Measurements from ENCODE around the gene TENM3.

Gene TENM3

GRCh38 chr4:182831376-182831775 lies 588.2 kb downstream of the TENM3 start:
- Mint-ChIP-seq H3K27ac (no peak overlapping the region), H3K4me1 (peaks cover 5% of the 10 kb centered on the region), H3K27me3 (peaks cover 75% of the 10 kb centered on the region), H3K9me3 (peaks cover 0 to 4% of the 10 kb centered on the region in 2 donors), H3K4me3 (no peak overlapping the region)
- DNase-seq (no peak), ATAC-seq (no peak)

DNA sequence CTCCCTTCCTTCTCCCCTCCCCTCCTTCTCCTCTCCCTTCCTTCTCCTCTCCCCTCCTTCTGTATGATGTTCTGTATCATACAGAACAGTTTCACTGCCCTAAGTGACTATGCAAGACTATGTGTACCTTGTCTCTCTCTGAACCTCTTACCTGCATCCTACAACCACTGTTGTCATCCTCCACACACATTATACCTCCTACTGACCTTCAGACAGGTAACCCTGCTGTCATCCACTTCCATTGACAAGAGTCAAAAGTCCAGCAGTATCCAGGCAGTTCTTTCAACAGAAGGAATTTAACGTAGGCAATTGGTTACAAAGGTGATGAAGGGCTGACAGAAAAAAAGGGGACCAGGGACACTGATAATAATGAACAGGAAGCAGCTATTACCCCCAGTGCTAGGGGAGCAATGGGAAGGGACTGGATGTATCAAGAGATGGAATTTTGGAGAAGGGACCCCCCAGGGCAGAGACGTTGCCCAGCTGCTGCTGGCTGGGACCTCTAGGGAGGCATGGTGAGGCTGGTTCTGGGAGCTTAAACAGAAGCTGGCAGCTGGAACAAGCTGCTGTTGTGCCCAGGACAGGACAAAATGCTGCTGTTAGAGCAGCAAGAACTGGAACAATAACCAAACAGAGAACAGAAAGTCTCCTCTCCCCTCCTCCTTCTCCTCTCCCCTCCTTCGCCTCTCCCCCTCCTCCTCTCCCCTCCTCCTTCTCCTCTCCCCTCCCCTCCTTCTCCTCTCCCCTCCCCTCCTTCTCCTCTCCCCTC lies 589.3 kb downstream of the TENM3 start:
- DNase-seq (no peak), ATAC-seq (no peak)
- Mint-ChIP-seq H3K4me3 (no peak overlapping the region), H3K9me3 (peaks cover 0 to 4% of the 10 kb centered on the region in 2 donors), H3K27ac (peak overlapping the region in 1 of 2 donors; percentile 48), H3K4me1 (no peaks in the 10 kb centered on the region), H3K27me3 (peaks cover 75% of the 10 kb centered on the region)

DNA sequence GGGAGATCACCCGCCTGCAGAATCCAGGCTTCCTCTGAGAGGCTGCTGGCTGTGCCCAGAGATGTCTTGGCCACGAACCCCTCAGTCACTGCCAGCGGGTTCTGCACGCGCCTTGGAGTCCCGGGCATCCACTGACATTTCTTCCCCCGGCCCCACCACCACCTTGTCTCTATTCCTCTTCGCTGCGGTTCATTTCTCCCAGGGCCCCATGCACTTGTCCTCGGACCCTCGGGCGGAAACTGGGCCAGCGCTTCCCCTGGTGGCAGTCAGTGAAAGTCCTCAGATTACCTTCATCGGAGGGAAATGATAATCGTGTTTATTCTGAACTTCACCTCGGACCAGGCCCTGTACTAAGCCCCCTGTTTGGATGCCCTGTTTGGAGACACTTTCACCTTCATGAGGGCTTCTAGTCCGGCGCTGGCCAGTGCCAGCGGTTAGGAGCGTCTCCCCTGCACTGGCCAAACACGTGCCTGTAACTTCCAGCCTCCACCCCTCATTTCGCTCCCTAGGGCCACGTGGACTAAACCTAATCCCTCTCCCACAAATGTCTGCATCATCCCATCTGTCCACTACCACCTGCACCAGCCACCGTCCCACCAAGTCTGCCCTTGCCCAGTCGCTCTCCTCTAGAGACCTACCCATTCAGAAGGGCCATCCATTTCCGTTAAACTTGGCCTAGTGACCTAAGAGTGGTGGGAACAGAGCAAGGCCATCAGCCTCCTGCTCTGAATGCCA lies 592.0 kb downstream of the TENM3 start:
- no peak overlapping the region for H3K27ac Mint-ChIP-seq
- peaks cover 0 to 4% of the 10 kb centered on the region in 2 donors for H3K9me3 Mint-ChIP-seq
- ATAC-seq (no peak), DNase-seq (no peak)
- peaks cover 61% of the 10 kb centered on the region for H3K27me3 Mint-ChIP-seq
- H3K4me1 Mint-ChIP-seq, result no peaks in the 10 kb centered on the region
- H3K4me3 Mint-ChIP-seq, result no peak overlapping the region

- H3K9me3 Mint-ChIP-seq, result no peaks in the 10 kb centered on the region
- H3K27ac Mint-ChIP-seq, result no peak overlapping the region
- H3K4me1 Mint-ChIP-seq, result no peaks in the 10 kb centered on the region
- H3K4me3 Mint-ChIP-seq, result no peak overlapping the region
- peaks cover 42% of the 10 kb centered on the region for H3K27me3 Mint-ChIP-seq
- ATAC-seq (no peak), DNase-seq (no peak)
These were observed 594.6 kb downstream of the TENM3 start for GRCh38 chr4:182837831-182838230.

DNA sequence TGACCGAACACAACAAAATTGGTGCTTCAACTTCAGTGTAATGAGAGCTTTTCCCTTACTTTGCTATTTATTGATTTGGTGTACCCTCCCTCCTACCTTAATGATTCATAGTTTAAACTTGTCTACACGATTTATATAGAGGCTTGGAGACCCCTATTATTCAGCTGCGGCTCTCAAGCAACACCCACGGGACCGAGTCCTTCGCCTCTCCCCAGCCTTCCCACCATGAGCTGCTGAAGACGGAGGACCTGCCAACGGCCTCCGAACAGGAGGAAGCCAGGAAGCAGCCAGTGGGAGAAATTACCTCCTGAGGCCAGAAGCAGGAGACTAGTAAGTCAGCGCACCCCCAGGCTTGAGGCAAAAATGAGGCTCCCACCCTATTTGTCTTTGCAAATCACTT lies 595.3 kb downstream of the TENM3 start:
- no peak for ATAC-seq
- Mint-ChIP-seq H3K27me3 (peaks cover 42% of the 10 kb centered on the region), H3K4me1 (no peaks in the 10 kb centered on the region)

DNA sequence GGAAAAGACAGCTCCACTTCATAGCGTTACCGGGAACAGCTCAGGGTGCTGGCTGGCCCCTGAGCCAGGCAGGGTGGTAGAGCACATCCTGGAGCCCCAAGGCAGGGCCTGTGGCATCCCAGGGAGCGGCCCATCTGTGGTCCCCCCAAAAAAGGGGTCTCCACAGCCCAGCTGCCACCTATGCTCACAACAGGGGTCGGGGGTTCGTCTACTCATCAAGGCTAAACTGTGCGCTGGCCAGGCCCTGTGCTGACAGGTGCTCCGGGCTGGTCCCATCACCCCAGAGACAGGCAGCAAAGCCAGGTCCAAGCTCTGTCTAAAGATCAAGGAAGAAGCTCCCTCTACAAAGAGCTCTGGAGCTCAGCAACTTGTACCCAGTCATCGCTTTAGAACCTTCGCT lies 596.1 kb downstream of the TENM3 start:
- DNase-seq, result no peak
- Mint-ChIP-seq H3K9me3 (no peaks in the 10 kb centered on the region), H3K27ac (no peak overlapping the region), H3K27me3 (peaks cover 42% of the 10 kb centered on the region), H3K4me3 (no peak overlapping the region), H3K4me1 (no peaks in the 10 kb centered on the region)
- no peak for ATAC-seq

More for the DNA sequence above, 595.3 kb downstream of the TENM3 start:
- no peaks in the 10 kb centered on the region for H3K9me3 Mint-ChIP-seq
- H3K4me3 Mint-ChIP-seq, result no peak overlapping the region
- DNase-seq, result no peak
- H3K27ac Mint-ChIP-seq, result no peak overlapping the region

DNA sequence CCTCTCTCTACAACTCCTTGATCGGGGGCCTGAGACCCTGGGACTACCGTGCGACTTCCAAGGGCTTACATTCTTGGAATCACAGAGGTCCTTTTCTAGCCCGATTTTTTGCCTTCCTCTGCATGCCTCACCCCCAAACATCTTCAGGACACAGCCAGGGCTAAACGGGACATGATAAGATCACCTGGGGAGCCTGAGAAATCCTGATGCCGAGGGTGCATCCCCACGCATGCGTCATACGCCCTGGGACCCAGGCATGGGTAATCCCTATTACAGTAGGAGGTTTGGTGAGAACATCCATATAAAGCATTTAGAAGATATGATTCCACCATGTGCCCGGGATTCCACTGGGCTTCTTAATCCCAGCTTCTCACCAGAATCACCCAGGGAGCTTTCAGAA lies 596.9 kb downstream of the TENM3 start:
- Mint-ChIP-seq H3K27me3 (peaks cover 38% of the 10 kb centered on the region), H3K27ac (no peak overlapping the region), H3K9me3 (no peaks in the 10 kb centered on the region), H3K4me3 (no peak overlapping the region), H3K4me1 (no peaks in the 10 kb centered on the region)
- DNase-seq, result no peak
- ATAC-seq, result no peak

- H3K27ac Mint-ChIP-seq, result no peak overlapping the region
- no peak overlapping the region for H3K4me3 Mint-ChIP-seq
- H3K9me3 Mint-ChIP-seq, result no peaks in the 10 kb centered on the region
- DNase-seq (no peak), ATAC-seq (no peak)
- no peaks in the 10 kb centered on the region for H3K4me1 Mint-ChIP-seq
- H3K27me3 Mint-ChIP-seq, result peaks cover 30% of the 10 kb centered on the region
These were observed 599.0 kb downstream of the TENM3 start for GRCh38 chr4:182842104-182842600.

DNA sequence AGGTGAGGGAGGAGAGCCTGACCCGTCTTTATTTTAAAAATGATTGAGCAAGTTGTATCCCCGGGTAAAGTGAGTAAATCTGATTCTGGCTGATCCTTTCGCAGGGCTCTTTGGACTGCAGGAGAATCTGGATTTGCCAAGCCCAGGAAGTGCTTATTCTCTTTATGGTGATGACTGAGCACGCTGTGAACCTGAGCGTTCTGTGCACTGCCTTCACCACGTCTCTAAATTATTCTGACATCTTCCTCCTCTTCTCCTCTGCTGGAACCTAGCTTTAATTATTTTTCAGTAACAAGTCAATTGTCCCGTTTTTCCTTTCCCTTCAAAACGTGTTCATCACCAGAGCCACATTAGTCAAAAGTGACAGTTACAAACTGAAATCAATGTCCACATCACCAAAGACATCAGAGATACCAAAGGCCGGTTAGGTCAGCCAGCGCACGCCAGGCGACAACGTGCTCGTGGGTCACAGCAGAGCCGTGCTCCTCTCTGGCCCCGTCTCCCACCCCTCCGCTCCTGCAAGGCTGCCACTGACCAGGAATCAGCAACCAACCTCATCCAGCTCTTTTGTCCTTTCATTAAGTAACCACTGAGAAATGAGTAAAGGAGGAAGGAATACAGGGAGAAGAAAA lies 599.7 kb downstream of the TENM3 start:
- DNase-seq (no peak), ATAC-seq (no peak)
- peaks cover 23% of the 10 kb centered on the region for H3K27me3 Mint-ChIP-seq
- no peaks in the 10 kb centered on the region for H3K9me3 Mint-ChIP-seq
- H3K27ac Mint-ChIP-seq, result no peak overlapping the region
- no peaks in the 10 kb centered on the region for H3K4me1 Mint-ChIP-seq
- no peak overlapping the region for H3K4me3 Mint-ChIP-seq

GRCh38 chr4:182843808-182844325 lies 600.7 kb downstream of the TENM3 start:
- no peak for ATAC-seq
- H3K27ac Mint-ChIP-seq, result no peak overlapping the region
- no peak for DNase-seq
- H3K4me1 Mint-ChIP-seq, result no peaks in the 10 kb centered on the region
- no peaks in the 10 kb centered on the region for H3K9me3 Mint-ChIP-seq
- peaks cover 21% of the 10 kb centered on the region for H3K27me3 Mint-ChIP-seq
- H3K4me3 Mint-ChIP-seq, result no peak overlapping the region

- peaks cover 13% of the 10 kb centered on the region for H3K27me3 Mint-ChIP-seq
- H3K27ac Mint-ChIP-seq, result peak overlapping the region in 1 of 2 donors; percentile 46
- no peaks in the 10 kb centered on the region for H3K4me1 Mint-ChIP-seq
- DNase-seq, result no peak
- no peaks in the 10 kb centered on the region for H3K9me3 Mint-ChIP-seq
- no peak for ATAC-seq
- no peak overlapping the region for H3K4me3 Mint-ChIP-seq
These were observed 602.4 kb downstream of the TENM3 start for GRCh38 chr4:182845618-182846017.

GRCh38 chr4:182846036-182846435 lies 602.8 kb downstream of the TENM3 start:
- Mint-ChIP-seq H3K9me3 (no peaks in the 10 kb centered on the region), H3K4me3 (no peak overlapping the region), H3K27ac (no peak overlapping the region), H3K27me3 (peaks cover 13% of the 10 kb centered on the region), H3K4me1 (no peaks in the 10 kb centered on the region)
- ATAC-seq, result no peak
- no peak for DNase-seq

GRCh38 chr4:182847576-182848450 lies 604.6 kb downstream of the TENM3 start:
- DNase-seq, result no peak
- Mint-ChIP-seq H3K27me3 (peaks cover 13% of the 10 kb centered on the region), H3K4me1 (no peaks in the 10 kb centered on the region), H3K27ac (no peak overlapping the region), H3K4me3 (no peak overlapping the region), H3K9me3 (no peaks in the 10 kb centered on the region)
- ATAC-seq, result no peak

- ATAC-seq (no peak), DNase-seq (no peak)
- H3K27ac Mint-ChIP-seq, result no peak overlapping the region
- H3K9me3 Mint-ChIP-seq, result no peaks in the 10 kb centered on the region
- peaks cover 13% of the 10 kb centered on the region for H3K27me3 Mint-ChIP-seq
- no peaks in the 10 kb centered on the region for H3K4me1 Mint-ChIP-seq
- H3K4me3 Mint-ChIP-seq, result no peak overlapping the region
These were observed 605.5 kb downstream of the TENM3 start for GRCh38 chr4:182848685-182849084.

Measured in stimulated activated naive CD8-positive, alpha-beta T cell treated with anti-CD3 and anti-CD28 coated beads, Interleukin-15, amount 100 ng/mL, for 72 hours (primary cell).